NCI-H748 treated with DMSO at 0.1 percent for 48 hours (cell line): ENCODE data around the gene BACH2.

ENCODE experiments used
- DNase-seq: peaks from one replicate; lab custom pipeline; 2025; lab: John Stamatoyannopoulos, UW

BACH2 gene

GRCh38 chr6:90237350-90237990 is 59.2 kb downstream of the BACH2 start:
- no peak for DNase-seq

- no peak for DNase-seq
These were observed 62.6 kb downstream of the BACH2 start for GRCh38 chr6:90233994-90234393.

GRCh38 chr6:90233213-90233612 is 63.4 kb downstream of the BACH2 start:
- no peak for DNase-seq

GRCh38 chr6:90231798-90232197 is 64.8 kb downstream of the BACH2 start:
- DNase-seq: no peak

- no peak for DNase-seq
These were observed 65.3 kb downstream of the BACH2 start for GRCh38 chr6:90231308-90231707.

- DNase-seq: no peak
These were observed 66.0 kb downstream of the BACH2 start for GRCh38 chr6:90230548-90231215.

GRCh38 chr6:90229331-90230010 is 67.2 kb downstream of the BACH2 start:
- DNase-seq: no peak

GRCh38 chr6:90227673-90228072 is 69.0 kb downstream of the BACH2 start:
- no peak for DNase-seq

GRCh38 chr6:90227213-90227612 is 69.4 kb downstream of the BACH2 start:
- no peak for DNase-seq

- DNase-seq: no peak
These were observed 70.4 kb downstream of the BACH2 start for GRCh38 chr6:90226257-90226656.

GRCh38 chr6:90224196-90224595 is 72.4 kb downstream of the BACH2 start:
- no peak for DNase-seq

GRCh38 chr6:90222724-90223198 is 73.9 kb downstream of the BACH2 start:
- no peak for DNase-seq

- no peak for DNase-seq
These were observed 74.6 kb downstream of the BACH2 start for GRCh38 chr6:90222008-90222407.

- no peak for DNase-seq
These were observed 75.2 kb downstream of the BACH2 start for GRCh38 chr6:90221403-90221802.

- no peak for DNase-seq
These were observed 76.4 kb downstream of the BACH2 start for GRCh38 chr6:90220273-90220672.

- DNase-seq: no peak
These were observed 77.2 kb downstream of the BACH2 start for GRCh38 chr6:90219209-90219985.

- DNase-seq: no peak
These were observed 77.8 kb downstream of the BACH2 start for GRCh38 chr6:90218959-90219208.

GRCh38 chr6:90217506-90218127 is 79.0 kb downstream of the BACH2 start:
- DNase-seq: no peak

GRCh38 chr6:90216072-90216977 is 80.3 kb downstream of the BACH2 start:
- no peak for DNase-seq

- no peak for DNase-seq
These were observed 81.7 kb downstream of the BACH2 start for GRCh38 chr6:90214966-90215365.

- DNase-seq: no peak
These were observed 82.2 kb downstream of the BACH2 start for GRCh38 chr6:90214461-90214860.
